IgD-negative memory B cell (primary cell): ENCODE measurements around the gene BRAF. TPM values are rescaled to one million over a fixed set of nuclear protein-coding genes. Genes with fewer than 3 reads are reported as not detected.
"Not testable (repeated sequence)": the region's sequence is repeated elsewhere in the genome, so short reads cannot be mapped to it uniquely, and the experiment has no call there.

Experiments used
- H3K27ac Mint-ChIP-seq, 3 donors: one replicate each; pipeline ENCODE4 v1.8.0; 2020 to 2022; ENCODE audit warnings: mild to moderate bottlenecking in 3 of 3, mixed read lengths in 3 of 3, moderate library complexity in 1 of 3
- H3K27me3 Mint-ChIP-seq: one replicate; pipeline ENCODE4 v1.8.0; 2021; ENCODE audit warnings: mixed read lengths
- H3K36me3 Mint-ChIP-seq: one replicate; pipeline ENCODE4 v1.8.0; 2020; ENCODE audit warnings: mild to moderate bottlenecking, mixed read lengths
- H3K4me1 Mint-ChIP-seq, 3 donors: one replicate each; pipeline ENCODE4 v1.8.0; 2020 to 2022; ENCODE audit warnings: mixed read lengths in 3 of 3, mild to moderate bottlenecking in 1 of 3
- H3K4me3 Mint-ChIP-seq, 4 donors: one replicate each; pipeline ENCODE4 v1.8.0; 2020 to 2022; ENCODE audit warnings: mild to moderate bottlenecking in 4 of 4, mixed read lengths in 4 of 4, moderate library complexity in 3 of 4
- H3K9me3 Mint-ChIP-seq, 3 donors: one replicate each; pipeline ENCODE4 v1.8.0; 2020 to 2021; ENCODE audit warnings: mixed read lengths in 3 of 3, mild to moderate bottlenecking in 1 of 3
- polyA plus RNA-seq: library from polyadenylated mRNA; unstranded; fragments of 300-500 nt; fragmentation: Illumina TruSeq; gene quantifications from one replicate; pipeline ENCODE4 v1.2.3, GENCODE V29; 2021

Gene BRAF
- 11.6 TPM for polyA plus RNA-seq

DNA sequence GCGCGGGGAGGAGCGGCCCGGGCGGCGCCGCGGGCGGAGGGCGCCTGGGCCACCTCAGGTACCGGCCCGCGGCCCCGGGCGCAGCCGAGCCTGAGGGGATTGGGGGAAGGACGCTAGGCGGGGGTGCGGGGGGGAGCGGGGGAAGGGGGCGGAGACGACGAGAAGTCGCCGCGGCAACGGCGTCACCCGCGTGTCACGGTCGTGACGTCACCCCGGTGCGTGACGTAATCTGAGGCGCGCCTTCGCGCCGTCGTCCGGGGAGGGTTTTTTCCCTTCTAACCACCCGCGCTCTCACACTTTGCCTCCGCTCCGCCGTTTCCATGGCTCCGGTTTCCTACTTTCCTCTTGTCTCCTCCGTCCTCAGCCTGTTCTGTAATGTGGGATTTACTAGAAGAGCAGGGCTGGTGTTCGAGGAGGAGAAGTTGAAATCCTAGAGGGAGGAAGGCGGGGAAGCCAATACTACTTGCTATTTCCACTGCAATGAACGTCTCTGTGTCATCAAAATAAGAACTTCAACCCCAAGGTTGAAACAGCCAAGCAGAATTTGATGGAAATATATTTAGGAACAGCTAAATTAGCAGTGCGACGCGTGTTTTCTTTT, at the start of gene BRAF:
BRAF (minus strand) TSS at position 109 of the 601 bp plus-strand sequence. CDS start 226 bp downstream, outside the sequence.
- Mint-ChIP-seq H3K4me3 (peak within 1 kb of the TSS; percentile 79 to 100 (median 98)), H3K9me3 (no peaks in the 10 kb centered on the region), H3K4me1 (peaks cover 10 to 15% (median 13%) of the 10 kb centered on the region in 3 donors), H3K27ac (peak within 1 kb of the TSS in 1 of 3 donors; percentile 100), H3K27me3 (no peaks in the 10 kb centered on the region), H3K36me3 (peaks cover 1% of the 10 kb centered on the region)

GRCh38 chr7:140972876-140973829, 48.4 kb upstream of the BRAF start:
- Mint-ChIP-seq H3K36me3 (peaks cover 1% of the 10 kb centered on the region), H3K27me3 (peaks cover 3% of the 10 kb centered on the region), H3K9me3 (no peaks in the 10 kb centered on the region), H3K4me1 (no peaks in the 10 kb centered on the region), H3K4me3 (no peak overlapping the region), H3K27ac (no peak overlapping the region)

DNA sequence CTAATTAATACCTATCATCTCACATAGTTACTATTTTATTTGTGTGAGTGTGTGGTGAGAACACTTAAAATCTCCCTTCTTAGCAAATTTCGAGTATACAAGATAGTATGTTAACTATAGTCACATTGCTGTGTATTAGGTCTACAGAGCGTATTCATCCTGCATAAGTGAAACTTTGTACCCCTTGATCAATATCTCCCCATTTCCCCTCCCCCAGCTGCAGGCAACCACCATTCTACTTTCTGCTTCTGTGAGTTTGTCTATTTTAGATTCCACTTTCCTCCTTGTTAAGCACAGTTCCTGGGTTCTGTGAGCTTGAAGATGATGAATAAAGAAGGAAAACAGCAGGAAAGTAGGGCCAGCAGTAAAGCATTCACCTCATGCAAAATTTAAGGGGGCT, 47.6 kb upstream of the BRAF start:
- Mint-ChIP-seq H3K27ac (no peak overlapping the region), H3K4me1 (no peaks in the 10 kb centered on the region), H3K36me3 (peaks cover 1% of the 10 kb centered on the region), H3K4me3 (no peak overlapping the region), H3K9me3 (no peaks in the 10 kb centered on the region), H3K27me3 (peaks cover 3% of the 10 kb centered on the region)

DNA sequence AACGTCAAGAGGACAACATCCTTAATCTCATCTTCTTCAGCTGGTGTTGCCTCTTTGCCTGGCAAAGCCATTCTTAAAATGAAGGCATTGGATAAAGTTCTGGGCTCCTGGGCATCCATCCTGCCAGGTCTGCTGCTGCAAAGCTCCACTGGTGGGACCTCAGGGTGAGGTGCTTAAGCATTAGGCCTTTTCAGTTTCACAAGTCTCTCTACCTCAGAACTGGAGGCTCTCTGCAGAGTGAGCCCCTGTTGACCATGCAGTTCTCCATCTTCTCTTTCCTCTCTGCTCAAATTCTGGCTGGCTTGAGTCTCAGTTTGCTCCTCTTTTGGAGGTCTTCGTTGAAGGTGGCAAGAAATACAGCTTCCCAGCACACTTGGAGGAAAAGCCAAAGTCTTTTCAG, 42.7 kb upstream of the BRAF start:
- H3K27me3 Mint-ChIP-seq = peaks cover 1% of the 10 kb centered on the region
- H3K27ac Mint-ChIP-seq = peak overlapping the region in 1 of 3 donors; percentile 51

GRCh38 chr7:140966561-140967233, 42.0 kb upstream of the BRAF start:
- Mint-ChIP-seq H3K27me3 (peaks cover 1% of the 10 kb centered on the region), H3K36me3 (no peaks in the 10 kb centered on the region)

More for the DNA sequence above, 42.7 kb upstream of the BRAF start:
- Mint-ChIP-seq H3K36me3 (no peaks in the 10 kb centered on the region), H3K9me3 (no peaks in the 10 kb centered on the region), H3K4me3 (no peak overlapping the region), H3K4me1 (no peaks in the 10 kb centered on the region)

DNA sequence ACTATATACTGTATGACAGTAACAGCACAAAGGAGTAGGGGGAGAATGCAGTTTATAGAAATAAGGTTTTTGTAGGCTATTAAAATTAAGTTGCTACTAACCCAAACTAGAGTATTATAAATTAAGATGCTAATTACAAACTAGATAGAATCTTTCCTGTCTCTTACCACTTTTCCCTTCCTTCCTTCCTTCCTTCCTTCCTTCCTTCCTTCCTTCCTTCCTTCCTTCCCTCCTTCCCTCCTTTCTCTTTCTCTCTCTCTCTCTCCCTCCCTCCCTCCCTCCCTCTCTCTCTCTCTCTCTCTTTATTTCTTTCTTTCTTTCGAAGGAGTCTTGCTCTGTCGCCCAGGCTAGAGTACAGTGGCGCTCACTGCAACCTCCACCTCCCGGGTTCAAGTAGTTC, 36.4 kb upstream of the BRAF start:
- Mint-ChIP-seq H3K27ac (no peak overlapping the region), H3K4me1 (no peaks in the 10 kb centered on the region), H3K4me3 (no peak overlapping the region), H3K27me3 (peaks cover 2% of the 10 kb centered on the region), H3K9me3 (peaks cover 0 to 9% (median 2%) of the 10 kb centered on the region in 3 donors), H3K36me3 (no peaks in the 10 kb centered on the region)

More at GRCh38 chr7:140966561-140967233, 42.0 kb upstream of the BRAF start:
- H3K27ac Mint-ChIP-seq = peak overlapping the region in 1 of 3 donors; percentile 51
- no peaks in the 10 kb centered on the region for H3K4me1 Mint-ChIP-seq
- no peaks in the 10 kb centered on the region for H3K9me3 Mint-ChIP-seq
- H3K4me3 Mint-ChIP-seq = no peak overlapping the region

DNA sequence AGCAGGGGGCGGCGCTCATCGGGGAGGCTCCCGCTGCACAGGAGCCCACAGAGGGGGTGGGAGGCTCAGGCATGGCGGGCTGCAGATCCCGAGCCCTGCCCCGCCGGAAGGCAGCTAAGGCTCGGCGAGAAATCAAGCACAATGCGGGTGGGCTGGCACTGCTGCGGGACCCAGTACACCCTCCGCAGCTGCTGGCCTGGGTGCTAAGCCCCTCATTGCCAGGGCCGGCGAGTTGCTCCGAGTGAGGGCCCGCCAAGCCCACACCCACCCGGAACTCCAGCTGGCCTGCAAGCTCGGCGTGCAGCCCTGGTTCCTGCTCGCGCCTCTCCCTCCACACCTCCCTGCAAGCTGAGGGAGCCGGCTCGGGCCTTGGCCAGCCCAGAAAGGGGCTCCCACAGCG, 32.3 kb upstream of the BRAF start:
- not testable (repeated sequence) for H3K4me3 Mint-ChIP-seq, H3K4me1 Mint-ChIP-seq, H3K9me3 Mint-ChIP-seq, H3K27ac Mint-ChIP-seq, H3K27me3 Mint-ChIP-seq, H3K36me3 Mint-ChIP-seq

DNA sequence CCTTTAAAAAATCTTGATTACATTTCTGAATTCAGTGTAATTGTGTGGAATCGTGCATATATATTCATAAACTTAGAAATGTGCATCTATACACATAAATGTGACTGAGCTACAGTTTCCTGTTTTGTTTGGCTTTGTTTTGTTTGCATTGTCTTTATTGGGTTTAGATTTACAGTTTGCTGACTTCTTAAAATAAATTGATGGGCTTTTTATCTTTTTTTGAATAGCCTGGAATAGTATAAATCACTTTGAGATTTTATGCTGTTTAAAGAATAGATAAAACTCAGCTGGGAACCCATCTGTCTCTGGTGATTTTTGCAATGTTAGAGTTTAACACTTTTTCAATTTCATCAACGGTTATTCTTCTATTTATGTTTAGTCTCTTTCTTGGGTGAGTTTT, 21.2 kb upstream of the BRAF start:
- Mint-ChIP-seq H3K4me3 (no peak overlapping the region), H3K27ac (no peak overlapping the region), H3K9me3 (peaks cover 0 to 3% (median 2%) of the 10 kb centered on the region in 3 donors), H3K4me1 (no peaks in the 10 kb centered on the region), H3K27me3 (no peaks in the 10 kb centered on the region), H3K36me3 (no peaks in the 10 kb centered on the region)

DNA sequence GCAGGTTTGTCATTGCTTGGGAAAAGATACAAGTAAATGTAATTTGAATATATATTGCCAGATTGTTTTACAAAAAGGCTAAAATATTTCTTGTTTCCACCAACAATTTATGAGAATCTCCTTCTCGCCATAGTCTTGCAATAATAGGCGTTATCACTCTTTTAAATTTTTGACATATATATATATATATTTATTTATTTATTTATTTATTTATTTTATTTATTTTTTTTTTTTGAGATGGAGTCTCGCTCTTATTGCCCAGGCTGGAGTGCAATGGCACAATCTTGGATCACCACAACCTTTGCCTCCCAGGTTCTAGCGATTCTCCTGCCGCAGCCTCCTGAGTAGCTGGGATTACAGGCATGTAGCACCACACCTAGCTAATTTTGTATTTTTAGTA, 17.5 kb upstream of the BRAF start:
- not testable (repeated sequence) for H3K9me3 Mint-ChIP-seq, H3K27me3 Mint-ChIP-seq, H3K4me3 Mint-ChIP-seq, H3K27ac Mint-ChIP-seq, H3K36me3 Mint-ChIP-seq, H3K4me1 Mint-ChIP-seq

DNA sequence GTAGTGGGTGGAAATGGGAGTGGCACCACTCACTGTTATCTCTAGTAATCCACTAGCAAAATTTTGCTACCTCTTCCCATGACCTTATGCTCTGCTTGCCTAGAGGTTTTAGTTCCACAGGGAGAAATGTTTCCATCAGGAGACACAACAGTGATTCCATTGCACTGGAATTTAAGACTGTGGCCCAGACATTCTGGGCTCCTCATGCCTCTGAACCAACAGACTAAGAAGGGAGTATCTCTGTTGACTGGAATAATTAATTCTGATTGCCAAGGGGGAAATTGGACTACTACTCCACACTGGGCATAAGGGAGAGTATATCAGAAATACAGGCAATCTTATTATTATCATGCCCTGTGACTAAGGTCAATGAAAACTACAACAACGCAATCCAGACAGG, 16.2 kb upstream of the BRAF start:
- Mint-ChIP-seq H3K9me3 (peaks cover 0 to 2% (median 2%) of the 10 kb centered on the region in 3 donors), H3K4me3 (no peak overlapping the region), H3K27ac (no peak overlapping the region), H3K27me3 (peaks cover 3% of the 10 kb centered on the region), H3K4me1 (peaks cover 3 to 5% (median 3%) of the 10 kb centered on the region in 3 donors), H3K36me3 (no peaks in the 10 kb centered on the region)

DNA sequence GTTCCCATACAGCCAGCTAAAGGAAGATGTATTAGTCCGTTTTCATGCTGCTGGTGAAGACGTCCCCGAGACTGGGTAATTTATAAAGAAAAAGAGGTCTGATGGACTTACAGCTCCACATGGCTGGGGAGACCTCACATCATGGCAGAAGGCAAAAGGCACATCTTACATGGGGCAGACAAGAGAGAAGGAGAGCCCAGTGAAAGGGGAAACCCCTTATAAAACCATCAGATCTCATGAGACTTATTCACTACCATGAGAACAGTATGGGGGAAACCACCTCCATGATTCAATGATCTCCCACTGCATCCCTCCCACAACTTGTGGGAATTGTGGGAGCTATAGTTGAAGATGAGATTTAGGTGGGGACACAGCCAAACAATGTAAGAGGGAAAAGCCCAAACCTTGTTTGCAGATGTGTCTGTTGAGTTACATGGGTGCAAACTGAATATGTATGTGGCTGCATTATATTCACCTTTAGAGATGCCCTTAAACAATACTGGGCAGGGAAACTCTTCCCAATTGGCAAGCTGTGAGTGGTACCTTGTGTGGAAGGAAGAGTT, 13.1 kb upstream of the BRAF start:
- peaks cover 3% of the 10 kb centered on the region for H3K27me3 Mint-ChIP-seq
- no peaks in the 10 kb centered on the region for H3K36me3 Mint-ChIP-seq
- H3K9me3 Mint-ChIP-seq = no peaks in the 10 kb centered on the region
- H3K4me1 Mint-ChIP-seq = peaks cover 3 to 5% (median 3%) of the 10 kb centered on the region in 3 donors
- H3K27ac Mint-ChIP-seq = peak overlapping the region in 1 of 3 donors; percentile 12
- peak overlapping the region in 1 of 4 donors; percentile 61 for H3K4me3 Mint-ChIP-seq

- no peaks in the 10 kb centered on the region for H3K9me3 Mint-ChIP-seq
- no peaks in the 10 kb centered on the region for H3K27me3 Mint-ChIP-seq
- peak overlapping the region in 1 of 4 donors; percentile 79 for H3K4me3 Mint-ChIP-seq
- H3K4me1 Mint-ChIP-seq = peaks cover 0 to 6% (median 4%) of the 10 kb centered on the region in 3 donors
- H3K27ac Mint-ChIP-seq = peak overlapping the region in 1 of 3 donors; percentile 0
- H3K36me3 Mint-ChIP-seq = no peaks in the 10 kb centered on the region
These were observed 4.0 kb upstream of the BRAF start for GRCh38 chr7:140928491-140929309.

DNA sequence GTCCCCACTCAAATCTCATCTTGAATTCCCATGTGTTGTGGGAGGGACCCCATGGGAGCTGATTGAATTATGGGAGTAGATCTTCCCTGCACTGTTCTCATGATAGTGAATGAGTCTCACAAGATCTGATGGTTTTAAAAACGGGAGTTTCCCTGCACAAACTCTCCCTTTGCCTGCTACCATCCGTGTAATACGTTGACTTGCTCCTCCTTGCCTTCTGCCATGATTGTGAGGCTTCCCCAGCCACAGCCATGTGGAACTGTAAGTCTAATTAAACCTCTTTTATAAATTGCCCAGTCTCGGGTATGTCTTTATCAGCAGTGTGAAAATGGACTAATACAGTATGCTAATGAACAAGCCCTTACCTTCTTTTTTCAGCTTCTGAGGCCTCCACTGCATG, 3.2 kb upstream of the BRAF start:
- H3K27me3 Mint-ChIP-seq, H3K4me1 Mint-ChIP-seq, H3K9me3 Mint-ChIP-seq, H3K36me3 Mint-ChIP-seq: not testable (repeated sequence)
- H3K4me3 Mint-ChIP-seq = peak overlapping the region in 2 of 4 donors; percentile 78 to 79
- H3K27ac Mint-ChIP-seq = peak overlapping the region in 1 of 3 donors; percentile 90

DNA sequence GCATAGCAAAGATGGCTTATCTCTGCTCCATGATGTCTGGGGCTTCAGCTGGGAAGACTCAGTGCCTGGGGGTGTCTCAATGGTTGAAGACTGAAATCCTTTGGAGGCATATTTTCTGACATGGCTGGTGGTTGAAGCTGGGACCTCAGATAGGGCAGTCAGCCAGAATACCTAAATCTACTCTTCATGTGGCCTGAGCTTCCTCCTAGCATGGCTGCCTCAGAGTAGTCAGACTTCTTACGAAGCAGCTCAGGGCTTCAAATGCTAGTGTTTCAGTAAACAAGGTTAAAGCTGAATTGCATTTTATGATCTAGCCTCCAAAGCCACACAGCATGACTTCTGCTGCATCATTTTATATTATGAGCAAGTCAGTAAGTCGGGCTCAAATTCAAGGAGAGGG, 2.6 kb upstream of the BRAF start:
- Mint-ChIP-seq H3K27ac (peak overlapping the region in 1 of 3 donors; percentile 90), H3K9me3 (no peaks in the 10 kb centered on the region), H3K36me3 (no peaks in the 10 kb centered on the region), H3K4me3 (peak overlapping the region in 1 of 4 donors; percentile 79), H3K4me1 (peaks cover 0 to 6% (median 4%) of the 10 kb centered on the region in 3 donors), H3K27me3 (no peaks in the 10 kb centered on the region)
